ENCODE data around the gene ADAM12. TPM values are rescaled to one million over a fixed set of nuclear protein-coding genes. Genes with fewer than 3 reads are reported as not detected.

Gene ADAM12
- total and polyA plus RNA-seq, 2 experiments from 2014 or later: 0.13 to 0.87 TPM

DNA sequence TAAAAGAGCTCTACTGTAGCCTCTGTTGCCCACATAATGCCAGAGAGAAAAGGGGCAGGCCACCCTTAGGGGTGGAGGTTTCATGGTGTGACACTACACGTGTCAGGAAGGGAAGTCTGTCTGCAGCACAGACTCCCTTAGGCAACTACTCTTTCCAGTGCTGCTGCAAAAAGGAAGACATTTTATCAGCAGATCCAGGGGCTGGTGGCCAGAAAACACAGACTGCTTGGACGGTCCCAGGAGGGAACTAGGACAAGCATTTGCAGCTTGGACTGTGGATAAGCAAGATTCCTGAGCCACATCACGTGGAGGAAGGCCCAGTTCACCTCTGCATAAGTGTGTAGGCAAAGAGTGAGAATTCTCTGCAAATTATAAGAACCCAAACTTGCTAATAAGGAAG is 271.1 kb downstream of the ADAM12 start:
- Mint-ChIP-seq H3K27me3 (ENCODE audit: insufficient read depth, low read depth, poor library complexity) (peaks cover 9% of the 10 kb centered on the region), H3K4me1 (peaks cover 24% of the 10 kb centered on the region), H3K9me3 (peaks cover 2% of the 10 kb centered on the region; the same call in 1 of the 3 replicates), H3K36me3 (ENCODE audit: low read depth) (no peaks in the 10 kb centered on the region), H3K27ac (no peak overlapping the region), H3K4me3 (no peak overlapping the region)
- Histone ChIP-seq H3K27ac (ENCODE audit: low read depth) (no peak overlapping the region), H2AFZ (no peak overlapping the region), H3K79me2 (replicated peaks; ENCODE audit: insufficient read depth) (no peaks in the 10 kb centered on the region), H3K9me2 (ENCODE audit: insufficient read depth) (peaks cover 4% of the 10 kb centered on the region; the same call in 1 of the 2 replicates), H3F3A (replicated peaks; ENCODE audit: low read depth) (no peaks in the 10 kb centered on the region; the same call in 1 of the 2 replicates), H3K4me2 (no peak overlapping the region), H3K4me1 (ENCODE audit: insufficient read depth) (peaks cover 31% of the 10 kb centered on the region), H4K20me1 (replicated peaks; ENCODE audit: insufficient read depth) (no peaks in the 10 kb centered on the region), H3K4me3 (no peak overlapping the region), H3K27me3 (ENCODE audit: insufficient read depth) (no peaks in the 10 kb centered on the region), H3K36me3 (ENCODE audit: insufficient read depth) (no peaks in the 10 kb centered on the region)
- TF ChIP-seq, protein P1, sequence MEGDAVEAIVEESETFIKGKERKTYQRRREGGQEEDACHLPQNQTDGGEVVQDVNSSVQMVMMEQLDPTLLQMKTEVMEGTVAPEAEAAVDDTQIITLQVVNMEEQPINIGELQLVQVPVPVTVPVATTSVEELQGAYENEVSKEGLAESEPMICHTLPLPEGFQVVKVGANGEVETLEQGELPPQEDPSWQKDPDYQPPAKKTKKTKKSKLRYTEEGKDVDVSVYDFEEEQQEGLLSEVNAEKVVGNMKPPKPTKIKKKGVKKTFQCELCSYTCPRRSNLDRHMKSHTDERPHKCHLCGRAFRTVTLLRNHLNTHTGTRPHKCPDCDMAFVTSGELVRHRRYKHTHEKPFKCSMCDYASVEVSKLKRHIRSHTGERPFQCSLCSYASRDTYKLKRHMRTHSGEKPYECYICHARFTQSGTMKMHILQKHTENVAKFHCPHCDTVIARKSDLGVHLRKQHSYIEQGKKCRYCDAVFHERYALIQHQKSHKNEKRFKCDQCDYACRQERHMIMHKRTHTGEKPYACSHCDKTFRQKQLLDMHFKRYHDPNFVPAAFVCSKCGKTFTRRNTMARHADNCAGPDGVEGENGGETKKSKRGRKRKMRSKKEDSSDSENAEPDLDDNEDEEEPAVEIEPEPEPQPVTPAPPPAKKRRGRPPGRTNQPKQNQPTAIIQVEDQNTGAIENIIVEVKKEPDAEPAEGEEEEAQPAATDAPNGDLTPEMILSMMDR (conservative IDR thresholded peaks at IDR 0.05; ENCODE audit: low read depth in 2 of 2): no peak
- TF ChIP-seq ZNF331 (CRISPR knock-in tag; IDR thresholded peaks at IDR 0.05; ENCODE audit: low read depth): no peak
- no peak for TF ChIP-seq JUNB (IDR thresholded peaks at IDR 0.05; ENCODE audit: unreplicated experiment)
- no peak for TF ChIP-seq NANOG (IDR thresholded peaks at IDR 0.05; ENCODE audit: borderline replicate concordance)
- TF ChIP-seq CREB1 (CRISPR knock-in tag; IDR thresholded peaks at IDR 0.05; ENCODE audit: low read depth): no peak
- no peak for TF ChIP-seq EZH2 (IDR thresholded peaks at IDR 0.05; ENCODE audit: low read depth, unreplicated experiment)
- TF ChIP-seq POLR2AphosphoS5 (IDR thresholded peaks at IDR 0.05; ENCODE audit: low read depth): no peak
- TF ChIP-seq ZNF114 (CRISPR knock-in tag; IDR thresholded peaks at IDR 0.05): no peak
- DNase-seq (ENCODE audit: low spot score) (no peak), ATAC-seq (no peak)

- no peak for ATAC-seq
- H3K4me1 ChIP-seq (ENCODE audit: insufficient read depth): peaks cover 31% of the 10 kb centered on the region
- H3K79me2 ChIP-seq (replicated peaks; ENCODE audit: insufficient read depth): no peaks in the 10 kb centered on the region
- no peaks in the 10 kb centered on the region for H4K20me1 ChIP-seq (replicated peaks; ENCODE audit: insufficient read depth)
- H3F3A ChIP-seq (replicated peaks; ENCODE audit: low read depth): no peaks in the 10 kb centered on the region; the same call in 1 of the 2 replicates
- peak overlapping the region; percentile 36 for H3K4me2 ChIP-seq
- H3K4me3 ChIP-seq: peak overlapping the region; percentile 10; the same call in 1 of the 2 replicates
- Mint-ChIP-seq H3K27ac (no peak overlapping the region), H3K4me3 (no peak overlapping the region), H3K36me3 (ENCODE audit: low read depth) (no peaks in the 10 kb centered on the region), H3K4me1 (peaks cover 24% of the 10 kb centered on the region), H3K9me3 (peaks cover 2% of the 10 kb centered on the region; the same call in 1 of the 3 replicates), H3K27me3 (ENCODE audit: insufficient read depth, low read depth, poor library complexity) (peaks cover 7% of the 10 kb centered on the region)
- no peak overlapping the region for H3K27ac ChIP-seq (ENCODE audit: low read depth)
- H3K27me3 ChIP-seq (ENCODE audit: insufficient read depth): no peaks in the 10 kb centered on the region
- no peak for TF ChIP-seq NANOG (IDR thresholded peaks at IDR 0.05; ENCODE audit: borderline replicate concordance)
- TF ChIP-seq, protein P2, sequence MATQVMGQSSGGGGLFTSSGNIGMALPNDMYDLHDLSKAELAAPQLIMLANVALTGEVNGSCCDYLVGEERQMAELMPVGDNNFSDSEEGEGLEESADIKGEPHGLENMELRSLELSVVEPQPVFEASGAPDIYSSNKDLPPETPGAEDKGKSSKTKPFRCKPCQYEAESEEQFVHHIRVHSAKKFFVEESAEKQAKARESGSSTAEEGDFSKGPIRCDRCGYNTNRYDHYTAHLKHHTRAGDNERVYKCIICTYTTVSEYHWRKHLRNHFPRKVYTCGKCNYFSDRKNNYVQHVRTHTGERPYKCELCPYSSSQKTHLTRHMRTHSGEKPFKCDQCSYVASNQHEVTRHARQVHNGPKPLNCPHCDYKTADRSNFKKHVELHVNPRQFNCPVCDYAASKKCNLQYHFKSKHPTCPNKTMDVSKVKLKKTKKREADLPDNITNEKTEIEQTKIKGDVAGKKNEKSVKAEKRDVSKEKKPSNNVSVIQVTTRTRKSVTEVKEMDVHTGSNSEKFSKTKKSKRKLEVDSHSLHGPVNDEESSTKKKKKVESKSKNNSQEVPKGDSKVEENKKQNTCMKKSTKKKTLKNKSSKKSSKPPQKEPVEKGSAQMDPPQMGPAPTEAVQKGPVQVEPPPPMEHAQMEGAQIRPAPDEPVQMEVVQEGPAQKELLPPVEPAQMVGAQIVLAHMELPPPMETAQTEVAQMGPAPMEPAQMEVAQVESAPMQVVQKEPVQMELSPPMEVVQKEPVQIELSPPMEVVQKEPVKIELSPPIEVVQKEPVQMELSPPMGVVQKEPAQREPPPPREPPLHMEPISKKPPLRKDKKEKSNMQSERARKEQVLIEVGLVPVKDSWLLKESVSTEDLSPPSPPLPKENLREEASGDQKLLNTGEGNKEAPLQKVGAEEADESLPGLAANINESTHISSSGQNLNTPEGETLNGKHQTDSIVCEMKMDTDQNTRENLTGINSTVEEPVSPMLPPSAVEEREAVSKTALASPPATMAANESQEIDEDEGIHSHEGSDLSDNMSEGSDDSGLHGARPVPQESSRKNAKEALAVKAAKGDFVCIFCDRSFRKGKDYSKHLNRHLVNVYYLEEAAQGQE (IDR thresholded peaks at IDR 0.05; ENCODE audit: unreplicated experiment): no peak
- TF ChIP-seq, protein P1 (conservative IDR thresholded peaks at IDR 0.05; ENCODE audit: low read depth in 2 of 2): no peak
- no peak for TF ChIP-seq EZH2phosphoT487 (IDR thresholded peaks at IDR 0.05; ENCODE audit: unreplicated experiment)
- TF ChIP-seq ZNF331 (CRISPR knock-in tag; IDR thresholded peaks at IDR 0.05; ENCODE audit: low read depth): no peak
- no peak for DNase-seq (ENCODE audit: low spot score)
- H3K9me2 ChIP-seq (ENCODE audit: insufficient read depth): no peaks in the 10 kb centered on the region
- H2AFZ ChIP-seq: no peak overlapping the region
- no peaks in the 10 kb centered on the region for H3K36me3 ChIP-seq (ENCODE audit: insufficient read depth)
Observed at GRCh38 chr10:126115886-126116285, 272.4 kb downstream of the ADAM12 start.
